Lower leg skin (tissue), 4 donors: ENCODE results near the gene ZPBP2. TPM values are rescaled to one million over a fixed set of nuclear protein-coding genes. Genes with fewer than 3 reads are reported as not detected.

Experiments used
- DNase-seq, 2 donors: peaks; one replicate each; pipeline ENCODE4 v3.0.0-alpha.2; 2019; ENCODE audit warnings: low spot score in 2 of 2
- H3K4me3 ChIP-seq: fragments of 200-600 bp; sonication (generic); 2 replicates; pipeline ENCODE4 v1.5.1; 2017; ENCODE audit warnings: mild to moderate bottlenecking, low read depth; ENCODE audit not compliant: poor library complexity, severe bottlenecking
- CTCF ChIP-seq, 3 donors: fragments of 450-650 bp; IDR thresholded peaks; one replicate each; pipeline ENCODE4 v1.5.1; 2016; ENCODE audit warnings: antibody characterized with exemption in 3 of 3, mild to moderate bottlenecking in 3 of 3, moderate library complexity in 2 of 3
- POLR2A ChIP-seq, 2 donors: fragments of 450-650 bp; IDR thresholded peaks; one replicate each; pipeline ENCODE4 v1.6.1; 2016 to 2017; ENCODE audit warnings: antibody characterized with exemption in 2 of 2, mild to moderate bottlenecking in 1 of 2, moderate library complexity in 1 of 2
- WGBS, 2 donors: methylation state at CpG; one replicate each; pipeline ENCODE4 v1.1.5; 2018; 5-methylcytosine and 5-hydroxymethylcytosine counted together
- intact Hi-C: fragments of 100-400 bp; cut with DNase I; formaldehyde crosslinking; loops from one replicate; pipeline ENCODE4 v1.15.0; 2023; ENCODE audit warnings: low total_unique reads
- total RNA-seq, 4 donors: library from RNA; depleted of rRNA; stranded (reverse); fragments of >200 nt; gene quantifications; one replicate each; pipeline ENCODE4 v1.1.0, GENCODE V29; 2016

ZPBP2 gene
- total RNA-seq, 4 donors from 2014 or later = not detected

DNA sequence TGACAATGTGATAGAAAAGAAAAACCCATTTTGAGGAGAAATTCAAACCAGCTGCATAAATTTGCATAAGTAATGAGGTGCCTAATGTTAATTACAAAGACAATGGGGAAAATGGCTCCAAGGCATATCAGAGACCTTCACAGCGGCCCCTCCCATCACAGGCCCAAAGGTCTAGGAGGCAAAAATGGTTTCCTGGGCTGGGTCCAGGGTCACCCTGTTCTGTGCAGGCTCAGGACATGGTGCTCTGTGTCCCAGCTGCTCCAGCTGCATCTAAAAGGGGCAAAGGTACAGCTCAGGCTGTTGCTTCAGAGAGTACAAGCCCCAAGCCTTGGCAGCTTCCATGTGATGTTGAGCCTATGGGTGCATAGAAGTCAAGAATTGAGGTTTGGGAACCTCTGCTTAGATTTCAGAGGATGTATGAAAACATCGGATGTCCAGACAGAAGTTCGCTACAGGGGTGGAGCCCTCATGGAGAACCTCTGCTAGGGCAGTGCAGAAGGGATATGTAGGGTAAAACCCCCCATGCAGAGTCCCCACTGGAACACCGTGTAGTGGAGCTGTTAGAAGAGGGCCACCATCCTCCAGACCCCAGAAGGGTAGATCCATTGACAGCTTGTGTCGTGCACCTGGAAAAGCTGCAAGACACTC is 44.5 kb upstream of the ZPBP2 start:
- DNase-seq = no peak
- no peak overlapping the region for H3K4me3 ChIP-seq
- no peak for TF ChIP-seq CTCF (IDR thresholded peaks at IDR 0.05)
- 93 to 96% methylated on average over 5 of the region's 5 CpGs for WGBS, 2 donors
- intact Hi-C loops = no loop called here

DNA sequence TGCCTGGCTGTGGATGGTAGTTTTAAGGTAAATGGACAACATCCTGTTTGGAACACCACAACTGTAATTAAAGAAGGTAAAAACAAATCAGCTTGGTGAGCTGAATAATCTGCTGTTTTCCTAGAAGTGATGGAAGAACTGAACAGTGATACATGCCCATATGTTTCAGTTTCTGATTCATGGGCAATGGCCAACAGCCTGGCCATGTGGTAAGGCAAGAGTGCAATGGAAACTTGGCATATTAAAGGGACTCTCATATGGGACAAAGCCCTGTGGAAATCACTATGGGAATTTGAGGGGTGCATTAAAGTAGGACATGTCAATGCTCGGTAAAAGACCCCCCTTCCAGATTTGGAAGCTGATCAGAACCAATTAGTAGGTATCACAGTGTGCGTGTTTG is 41.7 kb upstream of the ZPBP2 start:
- no peak for DNase-seq
- H3K4me3 ChIP-seq = no peak overlapping the region
- intact Hi-C loops = no loop called here
- TF ChIP-seq CTCF (IDR thresholded peaks at IDR 0.05) (no peak), POLR2A (IDR thresholded peaks at IDR 0.05) (no peak)
- 84 to 86% methylated on average over 2 of the region's 2 CpGs for WGBS, 2 donors

DNA sequence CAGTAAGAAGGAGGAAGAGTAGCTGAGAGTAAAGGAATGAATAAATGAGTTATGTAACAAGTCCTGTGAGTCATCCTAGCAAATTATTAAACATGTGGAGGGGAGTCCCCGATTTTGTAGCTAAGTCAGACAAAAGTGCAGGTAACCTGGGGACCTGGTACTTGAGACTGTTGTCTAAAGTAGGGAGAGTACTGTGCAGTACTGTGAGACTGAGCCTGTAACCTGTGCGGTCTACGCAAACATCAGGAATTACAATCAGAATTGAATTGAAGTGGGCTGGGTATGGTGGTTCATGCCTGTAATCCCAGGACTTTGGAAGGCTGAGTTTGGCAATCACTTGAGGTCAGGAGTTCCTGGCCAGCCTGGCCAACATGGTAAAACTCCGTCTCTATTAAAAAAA is 39.6 kb upstream of the ZPBP2 start:
- DNase-seq = no peak
- TF ChIP-seq CTCF (IDR thresholded peaks at IDR 0.05) (no peak), POLR2A (IDR thresholded peaks at IDR 0.05) (no peak)
- WGBS, 2 donors = 62 to 76% methylated on average over 4 of the region's 4 CpGs
- intact Hi-C loops = no loop called here
- no peak overlapping the region for H3K4me3 ChIP-seq

DNA sequence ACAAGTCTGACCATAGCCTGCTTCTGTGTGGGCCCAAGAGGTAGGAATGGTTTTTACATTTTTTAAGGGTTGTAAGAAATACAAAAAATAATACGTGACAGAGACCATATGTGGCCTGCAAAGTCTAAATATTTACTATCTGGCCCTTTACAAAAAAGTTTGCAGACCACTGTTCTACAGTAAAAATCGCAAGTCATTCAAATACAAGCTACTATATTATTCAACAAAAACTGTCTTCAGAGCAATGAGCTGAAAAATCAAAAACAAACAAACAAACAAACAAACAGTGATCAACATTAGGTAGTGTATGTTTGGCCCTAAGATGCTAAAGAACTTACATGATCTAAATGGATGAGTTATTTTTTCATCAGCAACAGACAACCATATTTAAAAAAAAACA is 36.4 kb upstream of the ZPBP2 start:
- 86 to 89% methylated on average over 2 of the region's 2 CpGs for WGBS, 2 donors
- H3K4me3 ChIP-seq = no peak overlapping the region
- TF ChIP-seq CTCF (IDR thresholded peaks at IDR 0.05) (no peak), POLR2A (IDR thresholded peaks at IDR 0.05) (no peak)
- intact Hi-C loops = no loop called here
- DNase-seq = no peak

GRCh38 chr17:39834017-39834416 is 34.0 kb upstream of the ZPBP2 start:
- intact Hi-C loops = no loop called here
- TF ChIP-seq POLR2A (IDR thresholded peaks at IDR 0.05) (no peak), CTCF (IDR thresholded peaks at IDR 0.05) (no peak)

More at GRCh38 chr17:39834017-39834416, 34.0 kb upstream of the ZPBP2 start:
- no peak overlapping the region for H3K4me3 ChIP-seq
- no peak for DNase-seq
